ENCODE results near the gene HID1. TPM values are rescaled to one million over a fixed set of nuclear protein-coding genes. Genes with fewer than 3 reads are reported as not detected.

Gene HID1
- total and polyA plus RNA-seq, 2 experiments from 2014 or later: 8.7 to 10.9 TPM

- Mint-ChIP-seq H3K4me3 (no peak overlapping the region; the same call in 2 of the 3 replicates), H3K4me1 (peaks cover 7% of the 10 kb centered on the region), H3K27ac (no peak overlapping the region), H3K36me3 (ENCODE audit: low read depth) (no peaks in the 10 kb centered on the region), H3K9me3 (no peaks in the 10 kb centered on the region), H3K27me3 (ENCODE audit: insufficient read depth, low read depth, poor library complexity) (peaks cover 42% of the 10 kb centered on the region)
- Histone ChIP-seq H3K27ac (ENCODE audit: low read depth) (no peak overlapping the region), H3K36me3 (ENCODE audit: insufficient read depth) (no peaks in the 10 kb centered on the region), H3K4me3 (no peak overlapping the region), H3F3A (replicated peaks; ENCODE audit: low read depth) (no peaks in the 10 kb centered on the region), H3K4me2 (peak overlapping the region; percentile 26; the same call in 1 of the 2 replicates), H3K9me2 (ENCODE audit: insufficient read depth) (no peaks in the 10 kb centered on the region), H3K79me2 (replicated peaks; ENCODE audit: insufficient read depth) (no peaks in the 10 kb centered on the region), H3K27me3 (ENCODE audit: insufficient read depth) (peaks cover 50% of the 10 kb centered on the region), H2AFZ (peak overlapping the region; percentile 47; the same call in 1 of the 2 replicates), H3K4me1 (ENCODE audit: insufficient read depth) (peaks cover 16% of the 10 kb centered on the region), H4K20me1 (replicated peaks; ENCODE audit: insufficient read depth) (no peaks in the 10 kb centered on the region)
- peak; percentile 36 for DNase-seq (ENCODE audit: low spot score)
- no peak for TF ChIP-seq JUNB (IDR thresholded peaks at IDR 0.05; ENCODE audit: unreplicated experiment)
- TF ChIP-seq, protein P1, sequence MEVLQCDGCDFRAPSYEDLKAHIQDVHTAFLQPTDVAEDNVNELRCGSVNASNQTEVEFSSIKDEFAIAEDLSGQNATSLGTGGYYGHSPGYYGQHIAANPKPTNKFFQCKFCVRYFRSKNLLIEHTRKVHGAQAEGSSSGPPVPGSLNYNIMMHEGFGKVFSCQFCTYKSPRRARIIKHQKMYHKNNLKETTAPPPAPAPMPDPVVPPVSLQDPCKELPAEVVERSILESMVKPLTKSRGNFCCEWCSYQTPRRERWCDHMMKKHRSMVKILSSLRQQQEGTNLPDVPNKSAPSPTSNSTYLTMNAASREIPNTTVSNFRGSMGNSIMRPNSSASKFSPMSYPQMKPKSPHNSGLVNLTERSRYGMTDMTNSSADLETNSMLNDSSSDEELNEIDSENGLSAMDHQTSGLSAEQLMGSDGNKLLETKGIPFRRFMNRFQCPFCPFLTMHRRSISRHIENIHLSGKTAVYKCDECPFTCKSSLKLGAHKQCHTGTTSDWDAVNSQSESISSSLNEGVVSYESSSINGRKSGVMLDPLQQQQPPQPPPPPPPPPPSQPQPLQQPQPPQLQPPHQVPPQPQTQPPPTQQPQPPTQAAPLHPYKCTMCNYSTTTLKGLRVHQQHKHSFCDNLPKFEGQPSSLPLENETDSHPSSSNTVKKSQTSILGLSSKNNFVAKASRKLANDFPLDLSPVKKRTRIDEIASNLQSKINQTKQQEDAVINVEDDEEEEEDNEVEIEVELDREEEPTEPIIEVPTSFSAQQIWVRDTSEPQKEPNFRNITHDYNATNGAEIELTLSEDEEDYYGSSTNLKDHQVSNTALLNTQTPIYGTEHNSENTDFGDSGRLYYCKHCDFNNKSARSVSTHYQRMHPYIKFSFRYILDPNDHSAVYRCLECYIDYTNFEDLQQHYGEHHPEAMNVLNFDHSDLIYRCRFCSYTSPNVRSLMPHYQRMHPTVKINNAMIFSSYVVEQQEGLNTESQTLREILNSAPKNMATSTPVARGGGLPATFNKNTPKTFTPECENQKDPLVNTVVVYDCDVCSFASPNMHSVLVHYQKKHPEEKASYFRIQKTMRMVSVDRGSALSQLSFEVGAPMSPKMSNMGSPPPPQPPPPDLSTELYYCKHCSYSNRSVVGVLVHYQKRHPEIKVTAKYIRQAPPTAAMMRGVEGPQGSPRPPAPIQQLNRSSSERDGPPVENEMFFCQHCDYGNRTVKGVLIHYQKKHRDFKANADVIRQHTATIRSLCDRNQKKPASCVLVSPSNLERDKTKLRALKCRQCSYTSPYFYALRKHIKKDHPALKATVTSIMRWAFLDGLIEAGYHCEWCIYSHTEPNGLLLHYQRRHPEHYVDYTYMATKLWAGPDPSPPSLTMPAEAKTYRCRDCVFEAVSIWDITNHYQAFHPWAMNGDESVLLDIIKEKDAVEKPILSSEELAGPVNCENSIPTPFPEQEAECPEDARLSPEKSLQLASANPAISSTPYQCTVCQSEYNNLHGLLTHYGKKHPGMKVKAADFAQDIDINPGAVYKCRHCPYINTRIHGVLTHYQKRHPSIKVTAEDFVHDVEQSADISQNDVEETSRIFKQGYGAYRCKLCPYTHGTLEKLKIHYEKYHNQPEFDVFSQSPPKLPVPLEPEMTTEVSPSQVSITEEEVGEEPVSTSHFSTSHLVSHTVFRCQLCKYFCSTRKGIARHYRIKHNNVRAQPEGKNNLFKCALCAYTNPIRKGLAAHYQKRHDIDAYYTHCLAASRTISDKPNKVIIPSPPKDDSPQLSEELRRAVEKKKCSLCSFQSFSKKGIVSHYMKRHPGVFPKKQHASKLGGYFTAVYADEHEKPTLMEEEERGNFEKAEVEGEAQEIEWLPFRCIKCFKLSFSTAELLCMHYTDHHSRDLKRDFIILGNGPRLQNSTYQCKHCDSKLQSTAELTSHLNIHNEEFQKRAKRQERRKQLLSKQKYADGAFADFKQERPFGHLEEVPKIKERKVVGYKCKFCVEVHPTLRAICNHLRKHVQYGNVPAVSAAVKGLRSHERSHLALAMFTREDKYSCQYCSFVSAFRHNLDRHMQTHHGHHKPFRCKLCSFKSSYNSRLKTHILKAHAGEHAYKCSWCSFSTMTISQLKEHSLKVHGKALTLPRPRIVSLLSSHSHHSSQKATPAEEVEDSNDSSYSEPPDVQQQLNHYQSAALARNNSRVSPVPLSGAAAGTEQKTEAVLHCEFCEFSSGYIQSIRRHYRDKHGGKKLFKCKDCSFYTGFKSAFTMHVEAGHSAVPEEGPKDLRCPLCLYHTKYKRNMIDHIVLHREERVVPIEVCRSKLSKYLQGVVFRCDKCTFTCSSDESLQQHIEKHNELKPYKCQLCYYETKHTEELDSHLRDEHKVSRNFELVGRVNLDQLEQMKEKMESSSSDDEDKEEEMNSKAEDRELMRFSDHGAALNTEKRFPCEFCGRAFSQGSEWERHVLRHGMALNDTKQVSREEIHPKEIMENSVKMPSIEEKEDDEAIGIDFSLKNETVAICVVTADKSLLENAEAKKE (CRISPR knock-in tag; IDR thresholded peaks at IDR 0.05): no peak
- no peak for TF ChIP-seq ZNF331 (CRISPR knock-in tag; IDR thresholded peaks at IDR 0.05; ENCODE audit: low read depth)
- no peak for TF ChIP-seq ZNF114 (CRISPR knock-in tag; IDR thresholded peaks at IDR 0.05)
- TF ChIP-seq NANOG (IDR thresholded peaks at IDR 0.05; ENCODE audit: borderline replicate concordance): no peak
- TF ChIP-seq STAT1 (IDR thresholded peaks at IDR 0.05; ENCODE audit: unreplicated experiment): no peak
- TF ChIP-seq EZH2 (IDR thresholded peaks at IDR 0.05; ENCODE audit: low read depth, unreplicated experiment): no peak
- no peak for TF ChIP-seq CTCF (conservative IDR thresholded peaks at IDR 0.05; ENCODE audit: low read depth in 2 of 2)
- TF ChIP-seq, protein P2, sequence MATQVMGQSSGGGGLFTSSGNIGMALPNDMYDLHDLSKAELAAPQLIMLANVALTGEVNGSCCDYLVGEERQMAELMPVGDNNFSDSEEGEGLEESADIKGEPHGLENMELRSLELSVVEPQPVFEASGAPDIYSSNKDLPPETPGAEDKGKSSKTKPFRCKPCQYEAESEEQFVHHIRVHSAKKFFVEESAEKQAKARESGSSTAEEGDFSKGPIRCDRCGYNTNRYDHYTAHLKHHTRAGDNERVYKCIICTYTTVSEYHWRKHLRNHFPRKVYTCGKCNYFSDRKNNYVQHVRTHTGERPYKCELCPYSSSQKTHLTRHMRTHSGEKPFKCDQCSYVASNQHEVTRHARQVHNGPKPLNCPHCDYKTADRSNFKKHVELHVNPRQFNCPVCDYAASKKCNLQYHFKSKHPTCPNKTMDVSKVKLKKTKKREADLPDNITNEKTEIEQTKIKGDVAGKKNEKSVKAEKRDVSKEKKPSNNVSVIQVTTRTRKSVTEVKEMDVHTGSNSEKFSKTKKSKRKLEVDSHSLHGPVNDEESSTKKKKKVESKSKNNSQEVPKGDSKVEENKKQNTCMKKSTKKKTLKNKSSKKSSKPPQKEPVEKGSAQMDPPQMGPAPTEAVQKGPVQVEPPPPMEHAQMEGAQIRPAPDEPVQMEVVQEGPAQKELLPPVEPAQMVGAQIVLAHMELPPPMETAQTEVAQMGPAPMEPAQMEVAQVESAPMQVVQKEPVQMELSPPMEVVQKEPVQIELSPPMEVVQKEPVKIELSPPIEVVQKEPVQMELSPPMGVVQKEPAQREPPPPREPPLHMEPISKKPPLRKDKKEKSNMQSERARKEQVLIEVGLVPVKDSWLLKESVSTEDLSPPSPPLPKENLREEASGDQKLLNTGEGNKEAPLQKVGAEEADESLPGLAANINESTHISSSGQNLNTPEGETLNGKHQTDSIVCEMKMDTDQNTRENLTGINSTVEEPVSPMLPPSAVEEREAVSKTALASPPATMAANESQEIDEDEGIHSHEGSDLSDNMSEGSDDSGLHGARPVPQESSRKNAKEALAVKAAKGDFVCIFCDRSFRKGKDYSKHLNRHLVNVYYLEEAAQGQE (IDR thresholded peaks at IDR 0.05; ENCODE audit: unreplicated experiment): no peak
- no peak for TF ChIP-seq ETS1 (IDR thresholded peaks at IDR 0.05)
- TF ChIP-seq CREB1 (CRISPR knock-in tag; IDR thresholded peaks at IDR 0.05; ENCODE audit: low read depth): no peak
- no peak for TF ChIP-seq POLR2AphosphoS5 (IDR thresholded peaks at IDR 0.05; ENCODE audit: low read depth)
- no peak for TF ChIP-seq EZH2phosphoT487 (IDR thresholded peaks at IDR 0.05; ENCODE audit: unreplicated experiment)
- ATAC-seq: peak; percentile 12
These were observed 51.9 kb downstream of the HID1 start for GRCh38 chr17:74920642-74921025.

Data from GM23338 (cell line).